ENCODE data around the gene KDM4E.

DNA sequence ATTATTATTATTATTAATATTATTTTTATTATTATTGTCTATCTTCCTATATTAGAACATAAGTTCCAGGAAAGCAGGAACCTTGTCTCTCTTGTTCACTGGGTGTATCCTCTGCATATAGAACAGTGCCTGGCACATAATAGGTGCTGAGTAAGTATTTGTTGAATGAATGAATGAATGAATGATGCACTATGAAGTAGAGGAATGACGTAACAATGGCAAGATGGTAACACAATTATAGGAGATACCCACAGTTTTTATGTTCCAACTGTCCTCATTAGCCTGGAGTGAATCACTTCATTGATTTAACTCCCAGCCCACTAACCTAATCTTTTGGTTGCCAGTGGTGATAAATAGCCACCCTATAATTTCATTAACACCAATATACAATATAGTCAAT lies 49.5 kb upstream of the KDM4E start:
- TF ChIP-seq RAD21 (IDR thresholded peaks at IDR 0.05) (no peak), GABPA (IDR thresholded peaks at IDR 0.05 in 1 of 2, conservative IDR thresholded peaks at IDR 0.05 in 1 of 2) (no peak), TAF1 (conservative IDR thresholded peaks at IDR 0.05) (no peak), YY1 (IDR thresholded peaks at IDR 0.05) (no peak), EGR1 (IDR thresholded peaks at IDR 0.05; ENCODE audit: low read depth in 2 of 2) (no peak)
- TF ChIP-seq, protein P1, sequence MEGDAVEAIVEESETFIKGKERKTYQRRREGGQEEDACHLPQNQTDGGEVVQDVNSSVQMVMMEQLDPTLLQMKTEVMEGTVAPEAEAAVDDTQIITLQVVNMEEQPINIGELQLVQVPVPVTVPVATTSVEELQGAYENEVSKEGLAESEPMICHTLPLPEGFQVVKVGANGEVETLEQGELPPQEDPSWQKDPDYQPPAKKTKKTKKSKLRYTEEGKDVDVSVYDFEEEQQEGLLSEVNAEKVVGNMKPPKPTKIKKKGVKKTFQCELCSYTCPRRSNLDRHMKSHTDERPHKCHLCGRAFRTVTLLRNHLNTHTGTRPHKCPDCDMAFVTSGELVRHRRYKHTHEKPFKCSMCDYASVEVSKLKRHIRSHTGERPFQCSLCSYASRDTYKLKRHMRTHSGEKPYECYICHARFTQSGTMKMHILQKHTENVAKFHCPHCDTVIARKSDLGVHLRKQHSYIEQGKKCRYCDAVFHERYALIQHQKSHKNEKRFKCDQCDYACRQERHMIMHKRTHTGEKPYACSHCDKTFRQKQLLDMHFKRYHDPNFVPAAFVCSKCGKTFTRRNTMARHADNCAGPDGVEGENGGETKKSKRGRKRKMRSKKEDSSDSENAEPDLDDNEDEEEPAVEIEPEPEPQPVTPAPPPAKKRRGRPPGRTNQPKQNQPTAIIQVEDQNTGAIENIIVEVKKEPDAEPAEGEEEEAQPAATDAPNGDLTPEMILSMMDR (IDR thresholded peaks at IDR 0.05; ENCODE audit: low read depth, low read length, missing input control), result no peak
- TF ChIP-seq, protein P2, sequence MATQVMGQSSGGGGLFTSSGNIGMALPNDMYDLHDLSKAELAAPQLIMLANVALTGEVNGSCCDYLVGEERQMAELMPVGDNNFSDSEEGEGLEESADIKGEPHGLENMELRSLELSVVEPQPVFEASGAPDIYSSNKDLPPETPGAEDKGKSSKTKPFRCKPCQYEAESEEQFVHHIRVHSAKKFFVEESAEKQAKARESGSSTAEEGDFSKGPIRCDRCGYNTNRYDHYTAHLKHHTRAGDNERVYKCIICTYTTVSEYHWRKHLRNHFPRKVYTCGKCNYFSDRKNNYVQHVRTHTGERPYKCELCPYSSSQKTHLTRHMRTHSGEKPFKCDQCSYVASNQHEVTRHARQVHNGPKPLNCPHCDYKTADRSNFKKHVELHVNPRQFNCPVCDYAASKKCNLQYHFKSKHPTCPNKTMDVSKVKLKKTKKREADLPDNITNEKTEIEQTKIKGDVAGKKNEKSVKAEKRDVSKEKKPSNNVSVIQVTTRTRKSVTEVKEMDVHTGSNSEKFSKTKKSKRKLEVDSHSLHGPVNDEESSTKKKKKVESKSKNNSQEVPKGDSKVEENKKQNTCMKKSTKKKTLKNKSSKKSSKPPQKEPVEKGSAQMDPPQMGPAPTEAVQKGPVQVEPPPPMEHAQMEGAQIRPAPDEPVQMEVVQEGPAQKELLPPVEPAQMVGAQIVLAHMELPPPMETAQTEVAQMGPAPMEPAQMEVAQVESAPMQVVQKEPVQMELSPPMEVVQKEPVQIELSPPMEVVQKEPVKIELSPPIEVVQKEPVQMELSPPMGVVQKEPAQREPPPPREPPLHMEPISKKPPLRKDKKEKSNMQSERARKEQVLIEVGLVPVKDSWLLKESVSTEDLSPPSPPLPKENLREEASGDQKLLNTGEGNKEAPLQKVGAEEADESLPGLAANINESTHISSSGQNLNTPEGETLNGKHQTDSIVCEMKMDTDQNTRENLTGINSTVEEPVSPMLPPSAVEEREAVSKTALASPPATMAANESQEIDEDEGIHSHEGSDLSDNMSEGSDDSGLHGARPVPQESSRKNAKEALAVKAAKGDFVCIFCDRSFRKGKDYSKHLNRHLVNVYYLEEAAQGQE (IDR thresholded peaks at IDR 0.05), result no peak
- TF ChIP-seq, protein P3, sequence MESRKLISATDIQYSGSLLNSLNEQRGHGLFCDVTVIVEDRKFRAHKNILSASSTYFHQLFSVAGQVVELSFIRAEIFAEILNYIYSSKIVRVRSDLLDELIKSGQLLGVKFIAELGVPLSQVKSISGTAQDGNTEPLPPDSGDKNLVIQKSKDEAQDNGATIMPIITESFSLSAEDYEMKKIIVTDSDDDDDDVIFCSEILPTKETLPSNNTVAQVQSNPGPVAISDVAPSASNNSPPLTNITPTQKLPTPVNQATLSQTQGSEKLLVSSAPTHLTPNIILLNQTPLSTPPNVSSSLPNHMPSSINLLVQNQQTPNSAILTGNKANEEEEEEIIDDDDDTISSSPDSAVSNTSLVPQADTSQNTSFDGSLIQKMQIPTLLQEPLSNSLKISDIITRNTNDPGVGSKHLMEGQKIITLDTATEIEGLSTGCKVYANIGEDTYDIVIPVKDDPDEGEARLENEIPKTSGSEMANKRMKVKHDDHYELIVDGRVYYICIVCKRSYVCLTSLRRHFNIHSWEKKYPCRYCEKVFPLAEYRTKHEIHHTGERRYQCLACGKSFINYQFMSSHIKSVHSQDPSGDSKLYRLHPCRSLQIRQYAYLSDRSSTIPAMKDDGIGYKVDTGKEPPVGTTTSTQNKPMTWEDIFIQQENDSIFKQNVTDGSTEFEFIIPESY (IDR thresholded peaks at IDR 0.05), result no peak
- TF ChIP-seq, protein P4, sequence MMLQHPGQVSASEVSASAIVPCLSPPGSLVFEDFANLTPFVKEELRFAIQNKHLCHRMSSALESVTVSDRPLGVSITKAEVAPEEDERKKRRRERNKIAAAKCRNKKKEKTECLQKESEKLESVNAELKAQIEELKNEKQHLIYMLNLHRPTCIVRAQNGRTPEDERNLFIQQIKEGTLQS (IDR thresholded peaks at IDR 0.05), result no peak
